Left forelimb (tissue), 1 donor: ENCODE measurements around the gene GPR135.

ENCODE experiments used
- DNase-seq: peaks from one replicate; pipeline ENCODE4 v3.0.0-alpha.2; 2018; ENCODE audit warnings: low spot score

GPR135 gene

DNA sequence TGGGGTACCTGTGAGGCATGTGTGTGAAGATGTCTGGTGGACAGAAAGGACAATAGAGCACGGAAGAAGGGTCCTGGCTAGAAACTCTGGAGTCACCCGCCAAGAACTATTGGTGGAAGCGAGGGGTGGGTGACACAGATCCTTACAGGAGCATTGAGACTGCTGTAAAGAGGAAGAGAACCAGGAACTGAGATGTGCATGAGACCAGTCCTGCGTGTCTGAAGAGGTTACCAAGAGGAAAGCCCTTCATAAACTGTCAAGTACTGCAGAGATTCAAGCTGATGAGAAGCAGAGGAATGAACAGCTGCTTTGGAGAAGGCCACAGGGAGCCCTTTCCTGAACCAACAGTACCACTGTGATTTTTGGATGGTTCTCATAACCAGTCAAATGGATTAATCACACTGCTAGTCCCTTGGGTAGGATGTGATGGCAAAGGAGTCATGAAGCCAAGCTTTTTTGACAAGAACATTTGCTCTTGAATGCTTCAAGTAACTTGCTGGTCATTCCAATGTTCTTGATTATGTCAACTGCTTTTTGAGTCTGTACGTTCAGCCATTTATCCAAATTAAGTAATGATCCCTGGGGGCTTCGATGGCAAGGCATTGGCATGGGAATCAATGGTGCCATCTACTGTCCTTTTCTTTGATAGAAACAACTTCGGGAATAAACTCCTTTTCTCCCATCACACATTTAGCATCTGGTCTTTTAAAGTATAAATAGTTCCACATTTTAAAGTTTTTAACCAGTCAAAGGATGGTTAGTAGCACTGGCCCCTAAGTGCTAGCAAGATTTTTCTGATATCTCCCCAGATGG, 42.9 kb downstream of the GPR135 start:
- no peak for DNase-seq

DNA sequence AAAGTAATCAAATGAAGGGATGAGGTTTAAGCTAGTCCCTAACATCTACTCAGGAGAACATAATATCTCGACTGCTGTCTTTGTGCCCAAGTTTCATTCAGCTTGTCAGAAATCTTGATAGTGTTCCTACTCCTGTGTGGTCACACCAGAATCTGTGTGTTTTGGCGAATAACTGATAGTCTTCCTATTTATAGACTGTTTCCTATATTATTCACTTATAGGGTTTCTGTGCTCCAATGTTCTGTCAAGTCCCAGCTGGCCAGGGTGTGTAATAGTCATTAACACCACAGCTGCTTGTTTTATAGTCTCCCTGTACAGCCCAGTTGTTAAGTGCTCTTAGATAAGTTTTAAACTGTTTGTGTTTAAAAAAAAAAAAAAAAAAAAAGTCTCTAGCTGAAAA, 45.9 kb downstream of the GPR135 start:
- no peak for DNase-seq

DNA sequence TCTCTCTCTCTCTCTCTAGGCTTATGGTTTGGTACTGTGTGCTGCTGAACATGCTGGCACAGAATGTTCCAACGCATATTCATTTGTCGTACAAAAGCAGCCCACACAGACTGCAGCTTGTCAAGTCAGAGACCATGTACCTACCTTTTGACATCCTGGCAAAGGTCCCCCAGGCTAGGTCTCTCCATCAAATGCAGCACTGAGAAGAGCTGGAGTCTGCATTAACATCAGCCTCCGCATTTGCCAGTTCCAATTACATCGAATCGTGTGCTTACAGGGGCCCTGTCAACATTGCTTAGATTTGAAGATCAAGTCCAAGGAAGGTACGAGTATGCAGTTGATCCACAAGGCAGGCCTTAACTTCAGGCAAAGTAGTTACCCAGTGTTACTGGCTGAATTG, 47.9 kb downstream of the GPR135 start:
- DNase-seq = no peak

DNA sequence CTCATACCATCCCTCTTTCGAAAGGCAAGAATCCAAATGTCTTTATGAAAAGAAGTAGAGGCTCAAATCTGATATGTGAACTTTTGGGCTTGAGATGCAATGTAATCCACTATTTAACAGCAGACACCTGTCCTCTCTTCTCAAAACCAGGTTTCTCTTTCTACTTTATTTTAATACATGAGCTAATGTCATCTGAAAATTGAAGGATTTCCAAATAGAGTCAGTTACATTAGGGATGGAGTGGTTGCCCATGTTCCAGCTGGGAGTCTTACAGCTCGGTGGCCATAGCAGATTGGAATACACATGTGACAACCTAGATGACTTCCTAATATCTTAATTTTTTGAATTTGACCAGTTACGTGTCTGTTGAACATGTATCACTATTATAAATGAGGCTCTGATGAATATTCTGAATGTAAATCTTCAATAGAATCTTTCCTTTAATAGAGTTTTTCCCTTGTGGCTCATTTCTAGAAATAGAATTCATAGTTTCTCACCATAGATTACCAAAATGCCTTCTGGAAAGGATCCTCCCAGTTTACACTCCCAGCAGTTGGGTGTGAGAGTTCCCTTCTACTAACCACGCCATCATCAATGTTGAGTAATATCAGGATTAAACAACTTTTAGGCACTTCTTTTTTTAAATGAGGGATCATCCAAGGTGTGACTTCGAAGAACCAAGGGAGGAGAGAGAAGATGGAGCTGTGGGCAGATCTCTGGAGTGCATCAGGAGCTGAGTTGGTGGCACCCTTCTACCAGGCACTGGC, 49.2 kb downstream of the GPR135 start:
- DNase-seq = no peak
